Thyroid gland (tissue), 4 donors: Measurements from ENCODE around the gene FBXW4. TPM values are rescaled to one million over a fixed set of nuclear protein-coding genes. Genes with fewer than 3 reads are reported as not detected.

Source experiments
- DNase-seq, 2 donors: peaks; one replicate each; pipeline ENCODE4 v3.0.0-alpha.2; 2019
- H3K27ac ChIP-seq, 3 donors: fragments of 200-600 bp; sonication (generic); 1 replicate in 2 of 3; 2 replicates in 1 of 3; pipeline ENCODE4 v1.5.1; 2016 to 2019; ENCODE audit warnings: mild to moderate bottlenecking in 1 of 3, moderate library complexity in 1 of 3
- H3K27me3 ChIP-seq: fragments of 200-600 bp; sonication (generic); one replicate; pipeline ENCODE4 v1.5.1; 2019
- H3K36me3 ChIP-seq, 2 donors: fragments of 200-600 bp; sonication (generic); one replicate each; pipeline ENCODE4 v1.5.1; 2016 to 2019
- H3K4me1 ChIP-seq, 2 donors: fragments of 200-600 bp; sonication (generic); one replicate each; pipeline ENCODE4 v1.5.1; 2017 to 2019
- H3K4me3 ChIP-seq, 3 donors: fragments of 200-600 bp; sonication (generic); replicated peaks in 1 of 3; 1 replicate in 2 of 3; 2 replicates in 1 of 3; pipeline ENCODE4 v1.5.1; 2016; ENCODE audit warnings: mild to moderate bottlenecking in 1 of 3
- H3K9me3 ChIP-seq: fragments of 200-600 bp; sonication (generic); one replicate; pipeline ENCODE4 v1.5.1; 2017
- POLR2A ChIP-seq, 2 donors: fragments of 450-650 bp; IDR thresholded peaks; one replicate each; pipeline ENCODE4 v1.6.1; 2017; ENCODE audit warnings: antibody characterized with exemption in 2 of 2, mild to moderate bottlenecking in 2 of 2, moderate library complexity in 1 of 2
- WGBS, 2 donors: methylation state at CpG; one replicate each; pipeline ENCODE4 v1.1.5; 2017; 5-methylcytosine and 5-hydroxymethylcytosine counted together
- intact Hi-C: fragments of 100-400 bp; cut with DNase I; formaldehyde crosslinking; loops from one replicate; pipeline ENCODE4 v1.15.1; 2023
- total RNA-seq, 4 donors: library from RNA; depleted of rRNA; stranded (reverse); fragments of >200 nt; gene quantifications; one replicate each; pipeline ENCODE4 v1.2.3, GENCODE V29; 2016
- TF ChIP-seq, protein P1 (sequence below), 6 experiments: fragments of 200-600 bp in 3 of 6; fragments of 450-650 bp in 3 of 6; sonication (generic) in 3 of 6; IDR thresholded peaks; one replicate each; pipeline ENCODE4 v1.5.1; 2016 to 2019; ENCODE audit warnings: antibody characterized with exemption in 6 of 6, mild to moderate bottlenecking in 2 of 6, inconsistent platforms in 1 of 6, moderate library complexity in 1 of 6

Gene FBXW4
- total RNA-seq, 4 donors from 2014 or later: 59.5 to 94.2 (median 72.2) TPM

DNA sequence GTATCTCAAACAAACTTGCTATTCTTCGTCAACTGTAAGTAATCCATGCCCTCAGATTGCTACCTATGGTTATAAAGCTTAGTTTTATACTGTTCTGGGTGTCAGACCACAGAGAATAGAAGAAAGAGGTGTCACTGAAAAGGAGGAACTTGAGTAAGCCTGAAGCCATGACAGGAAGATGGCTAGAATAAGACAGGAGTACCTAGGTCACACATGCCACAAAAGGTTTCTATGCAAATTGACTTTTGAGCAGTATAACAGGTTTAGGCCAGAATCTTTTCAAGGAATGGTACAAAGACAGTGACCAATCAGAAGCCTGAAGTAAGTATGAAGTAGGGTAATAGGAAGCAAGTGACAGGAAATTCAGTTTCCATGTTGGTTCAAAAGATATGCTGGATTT lies 23.5 kb downstream of the FBXW4 start:
- H3K9me3 ChIP-seq: no peaks in the 10 kb centered on the region
- no peak overlapping the region for H3K27ac ChIP-seq
- H3K36me3 ChIP-seq: peaks cover 32 to 51% of the 10 kb centered on the region in 2 donors
- H3K4me1 ChIP-seq: peaks cover 0 to 3% of the 10 kb centered on the region in 2 donors
- no peak for DNase-seq
- no peaks in the 10 kb centered on the region for H3K27me3 ChIP-seq
- WGBS, 2 donors: 100% methylated on average over 1 of the region's 1 CpG
- H3K4me3 ChIP-seq: no peak overlapping the region
- no peak for TF ChIP-seq POLR2A (IDR thresholded peaks at IDR 0.05)
- TF ChIP-seq, protein P1, sequence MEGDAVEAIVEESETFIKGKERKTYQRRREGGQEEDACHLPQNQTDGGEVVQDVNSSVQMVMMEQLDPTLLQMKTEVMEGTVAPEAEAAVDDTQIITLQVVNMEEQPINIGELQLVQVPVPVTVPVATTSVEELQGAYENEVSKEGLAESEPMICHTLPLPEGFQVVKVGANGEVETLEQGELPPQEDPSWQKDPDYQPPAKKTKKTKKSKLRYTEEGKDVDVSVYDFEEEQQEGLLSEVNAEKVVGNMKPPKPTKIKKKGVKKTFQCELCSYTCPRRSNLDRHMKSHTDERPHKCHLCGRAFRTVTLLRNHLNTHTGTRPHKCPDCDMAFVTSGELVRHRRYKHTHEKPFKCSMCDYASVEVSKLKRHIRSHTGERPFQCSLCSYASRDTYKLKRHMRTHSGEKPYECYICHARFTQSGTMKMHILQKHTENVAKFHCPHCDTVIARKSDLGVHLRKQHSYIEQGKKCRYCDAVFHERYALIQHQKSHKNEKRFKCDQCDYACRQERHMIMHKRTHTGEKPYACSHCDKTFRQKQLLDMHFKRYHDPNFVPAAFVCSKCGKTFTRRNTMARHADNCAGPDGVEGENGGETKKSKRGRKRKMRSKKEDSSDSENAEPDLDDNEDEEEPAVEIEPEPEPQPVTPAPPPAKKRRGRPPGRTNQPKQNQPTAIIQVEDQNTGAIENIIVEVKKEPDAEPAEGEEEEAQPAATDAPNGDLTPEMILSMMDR (IDR thresholded peaks at IDR 0.05): no peak
- intact Hi-C loops: no loop called here

DNA sequence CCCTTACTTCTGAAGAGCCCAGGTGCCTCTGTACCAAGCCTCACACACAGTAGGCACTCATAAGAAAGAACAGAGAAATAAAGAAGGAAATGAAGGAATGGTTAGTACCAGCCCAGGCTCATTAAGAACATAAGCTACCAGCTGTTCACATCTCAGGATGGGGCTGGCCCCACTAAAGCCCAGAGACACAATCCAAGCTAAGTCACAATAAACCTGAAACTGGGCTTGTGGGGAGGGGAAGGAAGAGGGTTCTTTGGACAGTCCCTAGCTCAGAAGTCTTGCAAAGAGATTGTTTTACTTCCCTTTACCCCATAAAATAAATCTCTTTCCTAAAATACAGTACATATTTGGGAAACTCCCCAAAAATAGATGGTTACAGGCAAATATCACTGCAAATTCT lies 24.3 kb downstream of the FBXW4 start:
- Histone ChIP-seq H3K9me3 (no peaks in the 10 kb centered on the region), H3K4me3 (no peak overlapping the region), H3K4me1 (peaks cover 0 to 3% of the 10 kb centered on the region in 2 donors), H3K36me3 (peaks cover 38 to 52% of the 10 kb centered on the region in 2 donors), H3K27ac (no peak overlapping the region), H3K27me3 (no peaks in the 10 kb centered on the region)
- no peak for DNase-seq
- intact Hi-C loops: no loop called here
- no peak for TF ChIP-seq POLR2A (IDR thresholded peaks at IDR 0.05)
- TF ChIP-seq, protein P1 (IDR thresholded peaks at IDR 0.05): no peak

DNA sequence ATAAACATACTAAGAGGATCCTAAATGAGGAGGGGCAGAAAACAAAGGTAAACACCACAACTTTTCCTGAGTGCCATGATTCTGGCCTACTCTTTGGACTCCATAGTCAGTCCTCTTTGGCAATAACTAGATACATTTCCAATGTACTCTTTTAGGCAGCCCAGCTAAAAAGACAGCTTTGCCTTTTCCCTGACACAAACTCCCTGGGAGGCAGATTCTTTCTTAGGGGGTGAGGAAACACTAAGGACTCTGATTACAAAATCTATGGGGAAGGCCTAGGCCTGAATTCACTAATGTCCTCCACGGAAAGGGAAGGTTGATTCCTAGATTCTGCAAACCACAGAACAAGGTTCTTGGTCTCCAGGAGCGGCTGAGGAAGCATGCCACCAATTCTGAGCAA lies 25.8 kb downstream of the FBXW4 start:
- Histone ChIP-seq H3K27ac (no peak overlapping the region), H3K4me3 (no peak overlapping the region), H3K36me3 (peaks cover 39 to 55% of the 10 kb centered on the region in 2 donors), H3K4me1 (peaks cover 0 to 3% of the 10 kb centered on the region in 2 donors), H3K9me3 (no peaks in the 10 kb centered on the region), H3K27me3 (no peaks in the 10 kb centered on the region)
- no peak for TF ChIP-seq POLR2A (IDR thresholded peaks at IDR 0.05)
- TF ChIP-seq, protein P1 (IDR thresholded peaks at IDR 0.05): no peak
- 83 to 90% methylated on average over 2 of the region's 2 CpGs for WGBS, 2 donors
- no peak for DNase-seq
- intact Hi-C loops: no loop called here

DNA sequence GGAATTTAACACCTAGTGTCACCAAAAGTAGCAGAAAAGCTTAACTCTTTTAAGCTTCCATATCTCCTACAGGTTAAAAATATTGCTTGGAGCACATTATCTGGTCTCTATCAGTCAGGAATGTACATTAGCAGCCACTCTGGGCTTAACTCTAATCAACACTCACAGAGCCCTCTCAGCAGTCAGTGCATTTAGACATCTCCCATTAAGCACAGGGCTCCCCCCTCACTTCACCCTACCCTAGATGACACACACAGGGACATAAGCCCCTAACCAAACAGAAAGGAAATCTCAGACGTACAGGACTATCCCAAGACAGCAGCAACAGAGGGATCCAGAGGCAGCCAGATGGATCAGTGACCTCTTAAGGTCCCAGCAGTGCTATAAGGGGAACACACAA lies 26.4 kb downstream of the FBXW4 start:
- H3K36me3 ChIP-seq: peaks cover 43 to 58% of the 10 kb centered on the region in 2 donors
- WGBS, 2 donors: 90 to 92% methylated on average over 1 of the region's 1 CpG
- no peak overlapping the region for H3K27ac ChIP-seq

DNA sequence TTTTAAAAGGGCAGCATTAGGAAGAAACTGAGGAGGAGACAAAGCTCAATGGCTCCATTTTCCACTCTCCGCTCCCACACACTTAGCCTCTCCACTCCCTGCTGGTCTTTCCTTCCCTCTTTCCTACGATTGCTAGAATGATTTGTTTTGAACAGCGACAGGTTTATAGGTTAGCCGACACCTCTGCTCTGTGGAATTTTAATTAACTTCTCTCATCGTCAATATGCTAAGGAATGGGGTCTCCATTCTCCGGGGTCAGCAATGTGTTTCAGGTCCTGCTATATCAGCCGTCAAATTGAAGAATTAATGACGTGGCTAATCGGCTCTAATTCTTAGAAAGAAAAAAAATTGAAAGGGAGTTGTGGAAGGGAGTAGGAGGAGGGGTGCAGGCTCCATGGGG lies 28.9 kb downstream of the FBXW4 start:
- Histone ChIP-seq H3K27ac (no peak overlapping the region), H3K36me3 (peaks cover 46 to 47% of the 10 kb centered on the region in 2 donors), H3K4me1 (no peaks in the 10 kb centered on the region), H3K4me3 (no peak overlapping the region), H3K27me3 (no peaks in the 10 kb centered on the region), H3K9me3 (no peaks in the 10 kb centered on the region)
- TF ChIP-seq POLR2A (IDR thresholded peaks at IDR 0.05): no peak
- TF ChIP-seq, protein P1 (IDR thresholded peaks at IDR 0.05): no peak
- intact Hi-C loops: no loop called here
- no peak for DNase-seq
- WGBS, 2 donors: 78 to 81% methylated on average over 9 of the region's 9 CpGs

More for the DNA sequence above, 26.4 kb downstream of the FBXW4 start:
- peaks cover 0 to 3% of the 10 kb centered on the region in 2 donors for H3K4me1 ChIP-seq
- DNase-seq: no peak
- no peaks in the 10 kb centered on the region for H3K9me3 ChIP-seq
- H3K4me3 ChIP-seq: no peak overlapping the region
- no peaks in the 10 kb centered on the region for H3K27me3 ChIP-seq
- intact Hi-C loops: no loop called here
- TF ChIP-seq POLR2A (IDR thresholded peaks at IDR 0.05): no peak
- TF ChIP-seq, protein P1 (IDR thresholded peaks at IDR 0.05): no peak
